PC-9 (cell line): ENCODE measurements around the gene PALMD.

Experiments
- EZH2 ChIP-seq: fragments of 200-600 bp; sonication (generic); IDR thresholded peaks from 2 replicates; pipeline ENCODE4 v1.8.0; 2017; ENCODE audit warnings: antibody characterized with exemption, low read depth
- TF ChIP-seq, protein P1 (sequence below): fragments of 200-600 bp; sonication (generic); conservative IDR thresholded peaks from 2 replicates; pipeline ENCODE4 v1.6.1; 2017; ENCODE audit warnings: mixed run types, antibody characterized with exemption, mild to moderate bottlenecking, moderate library complexity

DNA sequence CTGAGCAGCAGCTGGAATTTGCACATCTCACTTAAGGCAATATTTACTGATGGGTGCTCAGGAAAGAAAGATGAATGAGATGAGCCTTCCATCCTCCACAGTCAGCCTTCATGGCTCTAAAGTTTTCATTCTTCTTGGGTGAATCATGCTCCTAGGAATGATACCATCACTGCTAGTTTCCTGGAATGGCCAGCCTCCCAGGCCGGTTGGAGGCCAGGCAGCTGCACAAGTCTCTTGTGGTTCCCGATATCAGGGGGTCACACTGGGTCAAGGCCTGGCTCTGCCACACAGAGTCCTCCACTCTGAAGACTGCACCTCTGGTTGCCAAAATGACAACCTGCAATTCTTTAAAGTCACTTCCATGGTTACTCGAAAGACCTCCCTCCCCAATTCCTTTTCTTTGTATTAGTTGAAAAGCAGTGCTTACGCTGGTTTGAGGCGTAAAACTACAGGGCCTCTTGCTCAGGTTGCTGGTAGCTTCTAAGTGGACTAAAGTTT lies 46.2 kb upstream of the PALMD start:
- TF ChIP-seq, protein P1, sequence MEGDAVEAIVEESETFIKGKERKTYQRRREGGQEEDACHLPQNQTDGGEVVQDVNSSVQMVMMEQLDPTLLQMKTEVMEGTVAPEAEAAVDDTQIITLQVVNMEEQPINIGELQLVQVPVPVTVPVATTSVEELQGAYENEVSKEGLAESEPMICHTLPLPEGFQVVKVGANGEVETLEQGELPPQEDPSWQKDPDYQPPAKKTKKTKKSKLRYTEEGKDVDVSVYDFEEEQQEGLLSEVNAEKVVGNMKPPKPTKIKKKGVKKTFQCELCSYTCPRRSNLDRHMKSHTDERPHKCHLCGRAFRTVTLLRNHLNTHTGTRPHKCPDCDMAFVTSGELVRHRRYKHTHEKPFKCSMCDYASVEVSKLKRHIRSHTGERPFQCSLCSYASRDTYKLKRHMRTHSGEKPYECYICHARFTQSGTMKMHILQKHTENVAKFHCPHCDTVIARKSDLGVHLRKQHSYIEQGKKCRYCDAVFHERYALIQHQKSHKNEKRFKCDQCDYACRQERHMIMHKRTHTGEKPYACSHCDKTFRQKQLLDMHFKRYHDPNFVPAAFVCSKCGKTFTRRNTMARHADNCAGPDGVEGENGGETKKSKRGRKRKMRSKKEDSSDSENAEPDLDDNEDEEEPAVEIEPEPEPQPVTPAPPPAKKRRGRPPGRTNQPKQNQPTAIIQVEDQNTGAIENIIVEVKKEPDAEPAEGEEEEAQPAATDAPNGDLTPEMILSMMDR, result no peak
- no peak for TF ChIP-seq EZH2
